HG02642 (cell line): Measurements from ENCODE around the gene BTG1.

Source experiments
- ATAC-seq: cut with Tn5 transposase; IDR thresholded peaks from one replicate; pipeline ENCODE4 v1.9.1; 2021; ENCODE audit warnings: mild to moderate bottlenecking; ENCODE audit not compliant: unreplicated experiment, poor library complexity

The BTG1 gene

DNA sequence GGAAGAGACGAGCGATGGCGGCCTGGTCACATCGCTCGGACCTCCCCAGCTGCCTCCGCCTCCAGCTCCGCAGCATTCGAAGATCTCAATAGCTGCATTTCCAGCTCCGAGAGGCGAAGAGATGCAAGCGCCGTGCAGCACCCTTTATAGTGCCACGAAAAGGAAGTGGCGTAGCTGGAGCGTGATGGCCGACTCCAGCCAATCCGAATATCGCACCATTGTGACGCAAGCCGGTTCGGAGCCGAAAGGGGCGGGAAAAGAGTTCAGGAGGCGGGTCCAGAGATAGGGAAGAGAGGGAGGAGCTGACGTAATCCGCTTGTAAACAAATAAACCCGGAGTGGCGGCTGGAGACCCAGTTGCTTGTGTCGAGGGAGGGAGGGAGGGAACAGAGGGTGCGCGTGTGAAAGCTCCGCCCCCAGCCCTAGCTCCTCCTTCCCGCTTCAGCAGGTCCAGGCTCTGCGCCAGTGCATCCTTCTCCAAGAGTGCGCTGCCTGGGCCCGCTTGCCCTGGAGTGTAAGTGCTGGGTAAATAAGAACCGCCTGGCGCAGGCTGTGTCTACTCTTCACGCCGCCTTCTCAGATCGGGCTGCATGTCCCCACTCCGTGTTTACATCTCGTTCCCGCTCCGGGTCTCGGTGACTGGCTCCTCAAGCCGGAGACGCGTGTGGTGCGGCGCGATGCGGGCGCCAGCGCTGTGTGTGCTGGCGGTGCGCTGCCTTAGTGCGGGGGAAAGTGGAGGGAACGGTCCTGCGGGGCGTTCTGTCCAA, at the start of gene BTG1:
BTG1 (minus strand) TSS at position 116 of the 766 bp plus-strand sequence. CDS start 311 bp downstream, outside the sequence.
- ATAC-seq = peak; percentile 74

- no peak for ATAC-seq
Measured at GRCh38 chr12:92194561-92194960, 48.9 kb upstream of the BTG1 start.

DNA sequence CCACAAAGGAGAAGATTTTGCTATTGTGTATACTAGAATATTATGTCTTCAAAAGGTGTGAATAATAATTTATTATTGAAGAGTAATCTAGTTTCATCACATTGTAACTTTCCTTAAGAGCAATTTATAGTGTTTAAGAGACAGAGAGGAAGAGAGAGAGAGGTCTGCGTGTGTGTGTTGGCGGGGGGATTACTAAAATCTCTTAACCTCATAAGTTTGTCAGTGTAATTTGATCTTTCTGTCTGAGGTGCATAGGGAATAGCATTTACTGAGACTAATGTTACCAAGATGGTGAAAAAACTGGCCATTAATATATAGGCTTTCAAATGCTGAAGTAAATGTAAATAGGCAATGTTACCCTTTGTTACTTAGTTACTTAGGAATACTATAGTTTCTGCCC, 48.2 kb upstream of the BTG1 start:
- no peak for ATAC-seq

DNA sequence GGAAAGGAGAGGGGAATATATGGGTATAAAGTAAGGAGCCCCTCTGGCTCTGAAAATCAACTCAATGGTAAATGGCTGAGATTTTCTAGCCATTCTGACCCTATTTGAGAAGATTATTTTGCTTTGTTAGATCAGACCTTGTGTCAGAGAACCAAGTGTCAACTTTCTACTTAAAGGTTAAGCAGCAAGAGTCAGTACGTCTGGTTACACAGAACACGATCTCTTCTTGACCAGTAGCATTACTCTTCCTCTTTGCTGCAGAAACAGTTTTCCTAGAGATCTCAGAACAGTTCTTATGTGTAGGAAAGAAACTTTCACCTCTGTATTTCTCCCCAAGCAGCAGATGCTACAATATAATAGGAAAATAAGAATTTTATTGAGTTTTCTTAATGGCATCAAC, 47.4 kb upstream of the BTG1 start:
- ATAC-seq = no peak

DNA sequence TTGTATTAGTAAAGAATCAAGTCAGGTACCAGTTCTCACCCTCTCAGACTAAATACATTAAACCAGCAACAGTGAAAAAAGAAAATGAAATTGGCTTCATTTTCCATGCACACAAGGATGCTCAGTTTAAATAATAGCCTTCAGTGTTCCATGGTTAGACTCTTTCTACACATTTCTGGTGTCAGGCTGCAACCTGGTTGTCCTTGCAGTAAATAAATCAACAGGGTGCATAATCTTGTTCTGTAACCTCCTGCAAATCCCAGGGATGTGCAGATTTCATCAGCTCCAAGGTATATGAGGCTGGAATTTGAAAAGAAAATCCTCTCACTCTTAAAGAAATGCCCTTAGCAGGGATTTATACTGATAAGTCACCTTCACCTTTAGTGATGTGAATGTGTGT, 46.7 kb upstream of the BTG1 start:
- ATAC-seq = no peak

- ATAC-seq = no peak
Measured at GRCh38 chr12:92191061-92191460, 45.4 kb upstream of the BTG1 start.

DNA sequence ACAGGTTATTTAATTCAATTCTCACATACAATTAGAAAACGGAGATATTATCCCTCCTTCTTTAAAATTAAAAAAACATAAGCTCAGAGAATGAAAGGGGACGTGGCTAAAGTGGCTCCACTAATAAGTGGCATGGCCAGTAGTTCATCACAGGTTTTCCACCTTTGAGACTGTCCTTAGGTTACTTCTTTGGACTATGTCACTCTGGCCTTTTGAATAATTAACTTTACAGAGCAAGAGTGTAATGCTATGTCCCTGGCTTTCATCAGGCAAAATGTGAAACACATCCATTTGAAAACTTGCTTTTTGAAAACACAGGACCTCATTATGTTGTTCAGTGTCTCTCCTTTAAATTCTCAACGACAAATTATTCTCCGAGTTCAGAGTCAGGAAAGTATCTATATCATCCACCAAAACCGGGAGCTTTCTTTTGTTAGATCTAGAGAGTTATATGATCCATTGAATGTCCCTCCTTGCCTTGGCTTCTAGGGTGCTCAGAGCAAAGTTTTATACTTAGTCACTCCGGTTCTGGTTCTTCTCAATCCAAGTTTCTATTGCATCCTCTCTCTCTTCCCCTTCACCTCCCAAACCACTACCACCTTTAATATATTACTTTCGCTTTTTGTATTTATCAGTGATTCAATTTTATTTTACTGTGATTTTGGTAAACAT, 43.0 kb upstream of the BTG1 start:
- ATAC-seq = no peak

DNA sequence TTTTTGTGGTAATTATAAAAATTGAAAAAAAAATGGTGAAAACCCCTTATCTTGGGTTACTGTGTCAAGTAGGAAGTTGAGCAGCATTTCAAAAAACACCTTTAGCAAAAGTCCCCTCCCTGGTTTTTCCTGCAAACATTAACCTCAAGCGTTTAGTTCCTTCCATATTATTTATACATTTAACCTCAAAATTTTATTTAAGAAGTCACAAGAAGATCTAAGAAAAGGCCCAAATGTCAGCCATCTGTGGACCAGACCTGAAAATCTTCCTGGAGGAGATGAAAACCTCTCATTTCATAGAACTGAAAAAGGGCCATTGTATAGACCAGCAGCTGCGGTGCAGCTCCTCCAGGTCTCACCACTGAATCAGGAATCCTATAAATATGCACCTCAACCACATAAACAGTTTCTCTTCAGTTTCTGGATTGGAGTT, 40.4 kb upstream of the BTG1 start:
- ATAC-seq = peak; percentile 39

DNA sequence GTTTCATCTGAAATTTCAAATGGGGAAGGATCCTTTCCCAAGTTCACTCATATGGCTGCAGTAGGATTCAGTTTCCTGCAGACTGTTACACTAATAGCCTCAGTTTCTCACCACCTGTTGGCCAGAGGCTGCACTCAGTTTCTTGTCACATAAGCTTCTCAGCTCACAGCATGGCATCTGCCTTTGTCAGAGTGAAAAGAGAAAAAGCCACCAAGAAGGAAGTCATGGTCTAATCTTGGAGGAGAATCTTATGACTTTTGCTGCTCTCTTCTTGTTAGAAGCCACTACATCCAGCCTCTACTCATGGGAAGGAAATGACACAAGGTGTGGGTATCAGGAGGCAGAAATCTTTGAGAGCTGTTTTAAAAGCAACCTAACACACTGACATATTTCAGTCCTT, 39.4 kb upstream of the BTG1 start:
- ATAC-seq = peak; percentile 80

- ATAC-seq = no peak
Measured at GRCh38 chr12:92183575-92183974, 37.9 kb upstream of the BTG1 start.

- no peak for ATAC-seq
Measured at GRCh38 chr12:92178340-92178739, 32.7 kb upstream of the BTG1 start.

GRCh38 chr12:92176646-92177045, 31.0 kb upstream of the BTG1 start:
- no peak for ATAC-seq

DNA sequence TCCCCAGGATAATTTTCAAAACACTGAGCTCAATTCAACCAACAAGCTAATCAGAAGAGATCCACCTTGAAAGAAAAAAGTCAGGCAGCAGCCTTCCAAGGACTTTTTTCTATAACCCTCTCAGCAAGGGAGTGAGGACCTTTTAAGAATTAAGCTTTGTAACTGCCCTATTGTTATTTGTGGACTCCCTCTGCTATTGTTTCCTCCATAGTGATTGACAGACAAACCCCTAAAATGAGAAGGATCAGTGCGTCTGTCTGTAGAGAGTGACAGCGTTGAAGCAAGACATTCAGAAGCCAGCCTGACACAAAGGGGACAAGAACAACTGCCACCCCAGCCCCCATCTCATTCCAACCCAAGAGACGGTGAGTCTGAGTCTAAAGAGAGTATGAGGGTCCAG, 30.3 kb upstream of the BTG1 start:
- ATAC-seq = no peak

DNA sequence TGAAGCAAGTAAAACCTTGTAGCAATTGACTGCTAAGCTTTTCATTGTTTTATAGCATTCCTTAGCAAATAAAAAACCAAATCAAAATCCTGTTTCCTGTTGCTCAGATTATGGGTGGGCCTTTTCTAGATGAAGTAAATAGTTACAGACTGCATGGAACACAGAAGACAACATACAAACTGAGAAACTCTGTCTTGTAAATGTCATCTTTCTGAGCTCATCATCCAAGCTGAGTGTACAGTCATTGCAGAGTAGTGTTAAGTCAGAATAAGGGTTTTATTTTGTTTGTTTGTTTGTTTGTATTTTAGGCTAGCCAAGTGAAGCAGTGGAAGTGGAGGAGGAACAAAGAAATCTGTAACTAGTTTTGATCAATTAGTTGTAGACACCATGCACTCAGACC, 24.4 kb upstream of the BTG1 start:
- ATAC-seq = no peak

- no peak for ATAC-seq
Measured at GRCh38 chr12:92167075-92167474, 21.4 kb upstream of the BTG1 start.

DNA sequence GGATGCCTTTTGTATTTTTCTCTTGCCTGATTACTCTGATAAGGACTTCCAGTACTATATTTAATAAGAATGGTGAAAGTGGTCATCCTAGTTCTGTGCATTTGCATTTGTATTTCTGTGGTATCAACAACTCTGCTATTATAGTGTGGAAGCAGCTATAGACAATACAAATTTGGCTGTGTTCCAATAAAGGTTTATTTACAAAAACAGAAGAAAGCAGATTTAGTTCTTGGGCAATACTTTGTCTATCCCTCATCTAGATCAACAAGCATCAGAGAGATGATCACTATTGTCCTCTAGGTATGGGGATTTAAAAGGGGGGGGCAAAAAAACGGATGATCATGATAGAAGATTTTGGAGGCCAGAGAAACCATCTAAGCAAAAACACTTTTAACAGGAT, 19.1 kb upstream of the BTG1 start:
- no peak for ATAC-seq

DNA sequence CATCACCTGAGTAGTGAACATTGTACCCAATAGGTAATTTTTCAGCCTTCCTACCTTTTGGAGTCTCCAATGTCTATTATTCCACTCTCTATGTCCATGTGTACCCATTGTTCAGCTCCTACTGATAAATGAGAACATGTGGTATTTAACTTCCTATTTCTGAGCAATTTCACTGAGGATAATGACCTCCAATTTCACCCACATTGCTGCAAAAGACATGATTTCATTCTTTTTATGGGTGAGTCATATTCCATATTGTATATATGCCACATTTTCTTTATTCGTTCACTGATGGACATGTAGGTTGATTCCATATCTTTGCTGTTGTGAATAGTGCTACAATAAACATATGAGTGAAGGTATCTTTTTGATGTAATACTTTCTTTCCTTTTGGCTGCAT, 16.4 kb upstream of the BTG1 start:
- no peak for ATAC-seq

- ATAC-seq = peak; percentile 58
Measured at GRCh38 chr12:92158796-92159439, 13.3 kb upstream of the BTG1 start.

DNA sequence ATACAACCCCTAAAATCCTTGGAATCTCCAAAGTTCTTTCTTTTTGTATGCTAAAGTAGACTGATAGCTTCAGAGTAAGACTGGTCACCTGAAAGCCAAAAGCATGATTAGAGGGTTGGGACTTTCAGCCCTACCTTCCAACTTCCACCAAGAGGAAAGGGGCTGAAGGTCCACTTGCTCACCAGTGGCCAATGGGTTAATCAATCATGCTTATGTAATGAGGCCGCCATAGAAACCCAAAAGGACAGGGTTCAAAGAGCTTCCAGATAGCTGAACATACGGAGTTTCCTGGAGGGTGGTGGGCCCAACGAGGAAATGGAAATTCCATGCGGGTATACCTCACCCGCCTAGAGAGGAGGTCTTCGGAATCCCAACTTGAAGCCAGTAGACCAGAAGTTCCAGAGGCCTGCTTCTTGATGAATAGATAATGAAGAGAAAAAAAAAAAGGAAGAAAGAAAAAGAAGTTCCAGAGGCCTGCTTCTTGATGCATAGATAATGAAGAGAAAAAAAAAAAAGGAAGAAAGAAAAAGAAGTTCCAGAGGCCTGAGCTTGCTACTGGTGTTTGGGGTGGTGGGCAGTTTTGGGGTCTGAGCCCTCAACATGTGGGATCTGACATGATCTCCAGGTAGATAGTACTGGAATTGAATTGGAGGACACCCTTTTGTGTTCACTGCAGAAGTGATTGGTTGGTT, 11.2 kb upstream of the BTG1 start:
- no peak for ATAC-seq

DNA sequence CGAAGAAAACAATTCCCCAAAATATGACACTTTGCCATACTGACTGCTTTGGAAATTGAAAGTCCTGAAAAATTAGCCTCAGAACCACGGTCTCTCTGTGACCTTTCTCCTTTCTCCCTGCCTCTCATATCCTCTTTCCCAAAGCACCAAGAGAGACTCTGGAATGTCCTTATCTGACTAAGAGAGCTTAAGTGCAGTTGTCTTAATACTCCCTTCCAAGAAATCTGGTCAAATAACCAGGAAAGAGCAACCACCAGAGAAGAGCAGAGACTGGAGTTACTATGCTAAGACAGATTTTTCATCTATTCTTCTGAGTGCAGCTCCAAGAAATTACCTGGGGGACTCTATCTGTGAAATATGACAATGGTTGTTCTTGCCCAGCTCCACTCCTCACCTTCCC, 10.5 kb upstream of the BTG1 start:
- ATAC-seq = no peak

DNA sequence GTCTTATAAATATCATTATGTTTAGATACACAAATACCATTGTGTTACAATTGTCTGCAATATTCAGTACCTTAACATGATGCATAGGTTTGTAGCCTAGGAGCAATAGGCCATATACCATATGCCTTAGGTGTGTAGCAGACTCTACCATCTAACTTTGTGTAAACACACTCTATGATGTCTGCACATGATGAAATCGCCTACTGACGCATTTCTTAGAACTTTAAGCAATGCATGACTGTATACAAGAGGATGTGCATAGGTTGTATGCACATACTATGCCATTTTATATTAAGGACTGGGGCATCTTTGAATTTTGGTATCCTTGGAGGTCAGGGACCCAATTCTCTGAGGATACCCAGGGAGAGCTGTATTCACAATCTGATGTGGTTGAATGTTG, 10.1 kb upstream of the BTG1 start:
- no peak for ATAC-seq
